Kidney (tissue), 14 donors: ENCODE measurements around the gene CADPS2. TPM values are rescaled to one million over a fixed set of nuclear protein-coding genes. Genes with fewer than 3 reads are reported as not detected.
"Not testable (repeated sequence)": the region's sequence is repeated elsewhere in the genome, so short reads cannot be mapped to it uniquely, and the experiment has no call there.

Experiments used
- DNase-seq, 5 donors: peaks; one replicate each; pipeline ENCODE4 v3.0.0-alpha.2; 2013 to 2020
- FAIRE-seq: peaks from 2 replicates; lab custom pipeline; 2012; peaks lifted over from hg19 to GRCh38; lab: Jason Lieb, UNC
- H3K27ac ChIP-seq, 2 donors: one replicate each; pipeline ENCODE4 v1.7.0; 2013; ENCODE audit warnings: low read depth in 2 of 2, low read length in 2 of 2, inconsistent platforms in 1 of 2
- H3K27me3 ChIP-seq: one replicate; pipeline ENCODE4 v1.7.1; 2013; ENCODE audit warnings: low read length, inconsistent platforms; ENCODE audit not compliant: control insufficient read depth, insufficient read depth
- H3K36me3 ChIP-seq, 3 donors: one replicate each; pipeline versions ENCODE4 v1.7.0 to v1.7.1; 2013; ENCODE audit warnings: low read length in 3 of 3, control low read depth in 1 of 3, inconsistent platforms in 1 of 3; ENCODE audit not compliant: insufficient read depth in 3 of 3, control insufficient read depth in 2 of 3
- H3K4me1 ChIP-seq, 3 donors: one replicate each; pipeline versions ENCODE4 v1.7.0 to v1.7.1; 2013; ENCODE audit warnings: low read length in 3 of 3, inconsistent platforms in 1 of 3, low read depth in 1 of 3; ENCODE audit not compliant: control insufficient read depth in 2 of 3, insufficient read depth in 2 of 3
- H3K4me3 ChIP-seq, 3 donors: one replicate each; pipeline versions ENCODE4 v1.7.0 to v1.8.1; 2013; ENCODE audit warnings: low read length in 3 of 3, control low read depth in 1 of 3, inconsistent platforms in 1 of 3
- H3K9ac ChIP-seq, 3 donors: one replicate each; pipeline versions ENCODE4 v1.7.0 to v1.7.1; 2013; ENCODE audit warnings: low read length in 3 of 3, control low read depth in 1 of 3, inconsistent platforms in 1 of 3
- H3K9me3 ChIP-seq, 3 donors: one replicate each; pipeline versions ENCODE4 v1.7.0 to v1.7.1; 2013; ENCODE audit warnings: low read length in 3 of 3, control low read depth in 1 of 3, inconsistent platforms in 1 of 3; ENCODE audit not compliant: control insufficient read depth in 2 of 3, insufficient read depth in 1 of 3
- intact Hi-C: fragments of 100-400 bp; cut with DNase I; formaldehyde crosslinking; loops from one replicate; pipeline ENCODE4 v1.11.1; 2022
- polyA plus RNA-seq: library from polyadenylated mRNA; stranded (reverse); fragments of 350-450 nt; fragmentation: Illumina TruSeq; extraction: RNeasy Lipid Tissue Mini Kit (QIAGEN cat#74804); gene quantifications from one replicate; pipeline ENCODE4 v1.2.3, GENCODE V29; 2014; ENCODE audit warnings: low read depth, low replicate concordance; ENCODE audit not compliant: insufficient read depth
- total RNA-seq: library from RNA; stranded (reverse); fragmentation: NEBNext Ultra II Directional; extraction: Animal tissue kit (Norgen Biotek cat#: 25700); gene quantifications from one replicate; pipeline ENCODE4 v1.2.1, GENCODE V29; 2021
- TF ChIP-seq, protein P1 (sequence below): IDR thresholded peaks from 3 replicates; pipeline ENCODE4 v1.5.1; 2012; ENCODE audit warnings: mild to moderate bottlenecking, moderate library complexity, borderline replicate concordance; ENCODE audit not compliant: insufficient read depth; ENCODE audit errors: extremely low read depth
- donor health status: control.
- donor health status: control.
- donor health status: control.
- donor health status: control.
- donor health status: control.
- donor health status: DM: yes; HTN: yes; CAD: no.
- donor health status: Normal renal cell carcinoma (clear cell type).

The CADPS2 gene
- total and polyA plus RNA-seq, 2 donors from 2014 or later, result 33.0 to 39.9 TPM

DNA sequence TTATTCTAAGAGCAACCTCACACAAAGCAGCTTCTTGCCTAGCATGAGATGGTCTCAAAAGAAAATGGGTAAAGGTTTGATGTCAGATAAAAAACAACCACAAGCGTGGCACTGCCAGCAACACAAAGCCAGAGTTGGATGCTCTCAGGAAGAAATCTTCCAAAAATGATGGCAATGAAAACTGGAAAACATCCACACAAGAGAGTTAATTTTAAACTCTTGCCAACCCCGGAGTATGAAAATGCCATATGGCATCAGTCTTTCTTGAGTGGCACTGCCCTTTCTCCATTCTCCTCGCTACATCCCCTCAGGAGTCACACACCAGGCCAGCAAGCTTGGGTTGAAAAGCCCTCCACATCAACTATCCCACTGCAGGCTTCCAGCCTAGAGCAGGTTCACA lies 41.0 kb downstream of the CADPS2 start:
- H3K4me1 ChIP-seq, result peaks cover 0 to 8% (median 0%) of the 10 kb centered on the region in 3 donors
- H3K9ac ChIP-seq, result no peak overlapping the region
- intact Hi-C loops, result no loop called here
- DNase-seq, result no peak
- no peak for FAIRE-seq
- no peak overlapping the region for H3K4me3 ChIP-seq
- no peaks in the 10 kb centered on the region for H3K27me3 ChIP-seq
- TF ChIP-seq, protein P1, sequence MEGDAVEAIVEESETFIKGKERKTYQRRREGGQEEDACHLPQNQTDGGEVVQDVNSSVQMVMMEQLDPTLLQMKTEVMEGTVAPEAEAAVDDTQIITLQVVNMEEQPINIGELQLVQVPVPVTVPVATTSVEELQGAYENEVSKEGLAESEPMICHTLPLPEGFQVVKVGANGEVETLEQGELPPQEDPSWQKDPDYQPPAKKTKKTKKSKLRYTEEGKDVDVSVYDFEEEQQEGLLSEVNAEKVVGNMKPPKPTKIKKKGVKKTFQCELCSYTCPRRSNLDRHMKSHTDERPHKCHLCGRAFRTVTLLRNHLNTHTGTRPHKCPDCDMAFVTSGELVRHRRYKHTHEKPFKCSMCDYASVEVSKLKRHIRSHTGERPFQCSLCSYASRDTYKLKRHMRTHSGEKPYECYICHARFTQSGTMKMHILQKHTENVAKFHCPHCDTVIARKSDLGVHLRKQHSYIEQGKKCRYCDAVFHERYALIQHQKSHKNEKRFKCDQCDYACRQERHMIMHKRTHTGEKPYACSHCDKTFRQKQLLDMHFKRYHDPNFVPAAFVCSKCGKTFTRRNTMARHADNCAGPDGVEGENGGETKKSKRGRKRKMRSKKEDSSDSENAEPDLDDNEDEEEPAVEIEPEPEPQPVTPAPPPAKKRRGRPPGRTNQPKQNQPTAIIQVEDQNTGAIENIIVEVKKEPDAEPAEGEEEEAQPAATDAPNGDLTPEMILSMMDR, result no peak
- no peak overlapping the region for H3K27ac ChIP-seq
- no peaks in the 10 kb centered on the region for H3K36me3 ChIP-seq
- H3K9me3 ChIP-seq, result no peaks in the 10 kb centered on the region

DNA sequence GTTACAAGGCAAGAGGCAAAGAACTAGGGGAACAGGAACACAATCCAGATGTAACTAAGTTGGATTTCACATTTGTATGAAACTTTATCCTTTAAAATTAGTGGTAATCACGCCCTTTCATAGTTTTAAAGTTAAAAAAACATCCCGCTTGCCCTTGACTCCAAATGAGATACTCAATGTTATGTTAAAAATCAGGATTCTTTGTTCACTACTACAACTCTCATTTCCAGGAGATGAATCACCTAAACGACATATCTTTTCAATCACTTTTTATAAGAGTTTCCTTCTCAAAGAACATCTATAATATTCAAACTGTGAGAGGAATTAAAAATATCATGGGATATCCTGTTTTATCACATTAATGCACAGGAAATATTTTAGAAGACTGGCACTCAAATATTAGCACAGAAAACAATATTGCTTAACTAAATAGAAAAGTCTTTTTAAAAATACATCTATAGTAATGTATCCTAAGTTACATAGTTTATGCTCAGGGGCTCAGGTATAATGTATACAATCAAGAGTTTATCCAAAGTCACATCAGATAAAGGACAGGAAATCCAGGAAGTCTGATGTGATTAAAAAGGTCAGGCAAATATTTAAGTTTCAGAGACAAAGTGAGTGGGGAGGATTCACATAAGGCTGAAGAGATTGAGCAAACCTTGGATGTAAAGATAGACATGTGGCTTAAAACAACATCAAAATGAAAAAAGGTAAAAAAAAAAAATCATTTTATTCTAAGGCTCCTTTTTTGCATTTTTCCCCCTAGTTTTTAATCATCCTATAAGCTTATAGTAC lies 41.9 kb downstream of the CADPS2 start:
- intact Hi-C loops, result no loop called here
- Histone ChIP-seq H3K9me3 (no peaks in the 10 kb centered on the region), H3K27me3 (no peaks in the 10 kb centered on the region), H3K27ac (no peak overlapping the region), H3K9ac (no peak overlapping the region), H3K36me3 (no peaks in the 10 kb centered on the region), H3K4me3 (no peak overlapping the region), H3K4me1 (peaks cover 0 to 8% (median 0%) of the 10 kb centered on the region in 3 donors)
- DNase-seq (no peak), FAIRE-seq (no peak)
- TF ChIP-seq, protein P1, result no peak

DNA sequence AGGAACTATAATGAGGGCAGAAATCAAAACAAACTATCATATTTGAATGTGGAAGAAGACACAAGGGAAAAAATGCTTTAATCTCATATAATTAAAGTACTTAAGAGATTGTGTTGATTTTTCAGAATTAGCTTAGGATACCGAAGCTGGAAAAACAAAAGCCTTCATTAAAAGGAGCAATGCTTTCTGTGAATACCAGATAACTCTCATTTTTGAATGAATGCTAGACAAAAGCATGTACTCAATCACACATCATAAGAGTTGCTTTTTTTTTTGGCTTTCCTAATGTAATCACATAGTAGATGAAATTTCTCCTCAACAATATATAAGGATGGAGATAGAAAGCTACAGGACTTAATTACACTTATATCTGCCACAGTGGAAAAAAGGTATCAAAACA lies 43.3 kb downstream of the CADPS2 start:
- H3K9ac ChIP-seq, result no peak overlapping the region
- TF ChIP-seq, protein P1, result no peak
- FAIRE-seq, result no peak
- H3K9me3 ChIP-seq, result no peaks in the 10 kb centered on the region
- H3K4me1 ChIP-seq, result peaks cover 0 to 6% (median 0%) of the 10 kb centered on the region in 3 donors
- no peak overlapping the region for H3K27ac ChIP-seq
- H3K27me3 ChIP-seq, result no peaks in the 10 kb centered on the region
- no peaks in the 10 kb centered on the region for H3K36me3 ChIP-seq
- H3K4me3 ChIP-seq, result no peak overlapping the region
- intact Hi-C loops, result no loop called here
- no peak for DNase-seq

- FAIRE-seq, intact Hi-C loops, DNase-seq, H3K9ac ChIP-seq, H3K4me1 ChIP-seq, H3K9me3 ChIP-seq, H3K27me3 ChIP-seq, H3K36me3 ChIP-seq, H3K27ac ChIP-seq, H3K4me3 ChIP-seq: not testable (repeated sequence)
Observed at GRCh38 chr7:122836286-122836685, 50.0 kb downstream of the CADPS2 start.

- H3K9me3 ChIP-seq, H3K9ac ChIP-seq, H3K27ac ChIP-seq, intact Hi-C loops, H3K4me1 ChIP-seq, FAIRE-seq, DNase-seq, H3K27me3 ChIP-seq, H3K36me3 ChIP-seq, H3K4me3 ChIP-seq: not testable (repeated sequence)
Observed at GRCh38 chr7:122834571-122834942, 51.7 kb downstream of the CADPS2 start.
